Fibroblast of lung (primary cell): ENCODE results near the gene ZNF638. TPM values are rescaled to one million over a fixed set of nuclear protein-coding genes. Genes with fewer than 3 reads are reported as not detected.
A peak's percentile ranks its signal among the peaks of the same experiment; 100 is the strongest.

Source experiments
- DNase-seq, 2 donors: peaks; one replicate each; pipeline versions ENCODE4 v3.0.0 to v3.0.0-alpha.2; 2010; ENCODE audit warnings: low read depth in 2 of 2
- H2AFZ ChIP-seq: 2 replicates; pipeline ENCODE4 v1.5.1; 2012; ENCODE audit warnings: low read length, control low read depth, inconsistent platforms
- H3K27ac ChIP-seq: 2 replicates; pipeline ENCODE4 v1.5.1; 2011; ENCODE audit warnings: low read length, control low read depth; ENCODE audit not compliant: insufficient read depth
- H3K27me3 ChIP-seq: 2 replicates; pipeline ENCODE4 v1.5.1; 2011; ENCODE audit warnings: mild to moderate bottlenecking, low read length; ENCODE audit not compliant: control insufficient read depth, insufficient read depth
- H3K36me3 ChIP-seq: 2 replicates; pipeline ENCODE4 v1.5.1; 2011; ENCODE audit warnings: low read length; ENCODE audit not compliant: control insufficient read depth, insufficient read depth
- H3K4me1 ChIP-seq: 2 replicates; pipeline ENCODE4 v1.5.1; 2011; ENCODE audit warnings: low read length; ENCODE audit not compliant: control insufficient read depth, insufficient read depth; ENCODE audit errors: extremely low read depth
- H3K4me2 ChIP-seq: 2 replicates; pipeline ENCODE4 v1.5.1; 2011; ENCODE audit warnings: low read length, control low read depth; ENCODE audit not compliant: insufficient read depth; ENCODE audit errors: extremely low read depth
- H3K4me3 ChIP-seq, 4 experiments: fragments of 200-600 bp in 1 of 4; sonication (generic) in 1 of 4; replicated peaks in 1 of 4; 2 replicates each; pipeline ENCODE4 v1.5.1; 2011 to 2016; ENCODE audit warnings: low read length in 4 of 4, low read depth in 3 of 4, mild to moderate bottlenecking in 3 of 4, control low read depth in 2 of 4, inconsistent platforms in 1 of 4, mixed read lengths in 1 of 4; ENCODE audit not compliant: insufficient read depth in 1 of 4; ENCODE audit errors: control extremely low read depth in 1 of 4
- H3K79me2 ChIP-seq: 2 replicates; pipeline ENCODE4 v1.5.1; 2012; ENCODE audit warnings: mild to moderate bottlenecking, low read length, inconsistent platforms; ENCODE audit not compliant: control insufficient read depth, insufficient read depth
- H3K9ac ChIP-seq: 2 replicates; pipeline ENCODE4 v1.5.1; 2011; ENCODE audit warnings: mild to moderate bottlenecking, low read length, control low read depth; ENCODE audit not compliant: insufficient read depth
- H3K9me3 ChIP-seq: 2 replicates; pipeline ENCODE4 v1.5.1; 2012; ENCODE audit warnings: low read depth, low read length; ENCODE audit not compliant: control insufficient read depth, insufficient read depth
- H4K20me1 ChIP-seq: 2 replicates; pipeline ENCODE4 v1.5.1; 2011; ENCODE audit warnings: low read length; ENCODE audit not compliant: control insufficient read depth, insufficient read depth; ENCODE audit errors: extremely low read depth
- EZH2 ChIP-seq: IDR thresholded peaks from 2 replicates; pipeline ENCODE4 v1.5.1; 2012; ENCODE audit warnings: low read length, control low read depth, mild to moderate bottlenecking; ENCODE audit errors: missing control alignments
- polyA plus RNA-seq, 2 donors: library from polyadenylated mRNA; depleted of rRNA in 1 of 2; stranded (reverse) in 1 of 2; unstranded in 1 of 2; fragments of >200 nt; gene quantifications; 2 replicates each; pipeline ENCODE4 v1.2.1, GENCODE V29; 2011 to 2012; ENCODE audit warnings: missing spikeins in 1 of 2
- total RNA-seq: library from RNA; depleted of rRNA; stranded (reverse); fragments of >200 nt; gene quantifications from 2 replicates; pipeline ENCODE4 v1.2.1, GENCODE V29; 2014
- TF ChIP-seq, protein P1 (sequence below), 2 donors: IDR thresholded peaks in 1 of 2; conservative IDR thresholded peaks in 1 of 2; 1 replicate in 1 of 2; 2 replicates in 1 of 2; pipeline ENCODE4 v1.5.1; 2011 to 2012; ENCODE audit warnings: low read length in 2 of 2, control low read depth in 1 of 2, inconsistent platforms in 1 of 2, low read depth in 1 of 2, mild to moderate bottlenecking in 1 of 2

Gene ZNF638
- total and polyA plus RNA-seq, 2 donors (not counting 1 experiment from before 2014, with no cell fraction given): 63.8 to 190 TPM

DNA sequence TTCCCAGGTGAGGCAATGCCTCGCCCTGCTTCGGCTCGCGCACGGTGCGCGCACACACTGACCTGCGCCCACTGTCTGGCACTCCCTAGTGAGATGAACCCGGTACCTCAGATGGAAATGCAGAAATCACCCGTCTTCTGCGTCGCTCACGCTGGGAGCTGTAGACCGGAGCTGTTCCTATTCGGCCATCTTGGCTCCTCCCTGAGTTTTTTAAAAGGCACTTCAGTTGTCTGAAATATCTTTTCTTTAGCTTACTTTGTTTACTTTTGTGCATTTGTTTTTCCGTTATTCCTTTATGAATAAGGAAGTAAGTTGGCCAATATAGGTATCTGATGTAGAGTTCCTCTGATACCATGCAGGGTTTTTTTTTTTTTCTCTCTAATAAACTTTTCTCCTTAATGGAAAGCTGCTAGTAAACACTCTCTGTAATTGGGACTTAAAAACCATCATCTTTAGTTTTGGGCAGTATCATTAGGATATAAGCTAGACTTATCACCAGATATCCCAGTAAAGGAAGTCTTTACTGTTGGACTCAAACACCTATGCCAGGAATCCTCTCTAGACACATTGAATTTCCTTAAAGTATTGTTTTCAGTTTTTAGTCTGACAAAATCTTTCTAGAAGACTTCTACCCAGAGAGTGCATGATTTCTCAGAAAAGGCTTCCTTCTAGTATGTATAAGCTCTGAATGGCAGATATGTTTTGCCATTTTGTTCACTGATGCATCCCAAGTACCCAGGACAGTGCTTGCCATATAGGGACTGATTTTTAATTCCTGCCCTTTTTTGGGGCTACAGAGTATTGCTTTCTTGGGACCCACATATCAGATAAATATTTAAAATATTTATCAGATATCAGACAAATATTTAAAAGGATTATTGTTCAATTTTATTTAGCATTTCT, 86.0 kb downstream of the ZNF638 start:
- H3K4me1 ChIP-seq: no peaks in the 10 kb centered on the region
- no peaks in the 10 kb centered on the region for H3K79me2 ChIP-seq
- H3K36me3 ChIP-seq: no peaks in the 10 kb centered on the region
- no peak overlapping the region for H3K9ac ChIP-seq
- no peak overlapping the region for H3K4me2 ChIP-seq
- TF ChIP-seq, protein P1, sequence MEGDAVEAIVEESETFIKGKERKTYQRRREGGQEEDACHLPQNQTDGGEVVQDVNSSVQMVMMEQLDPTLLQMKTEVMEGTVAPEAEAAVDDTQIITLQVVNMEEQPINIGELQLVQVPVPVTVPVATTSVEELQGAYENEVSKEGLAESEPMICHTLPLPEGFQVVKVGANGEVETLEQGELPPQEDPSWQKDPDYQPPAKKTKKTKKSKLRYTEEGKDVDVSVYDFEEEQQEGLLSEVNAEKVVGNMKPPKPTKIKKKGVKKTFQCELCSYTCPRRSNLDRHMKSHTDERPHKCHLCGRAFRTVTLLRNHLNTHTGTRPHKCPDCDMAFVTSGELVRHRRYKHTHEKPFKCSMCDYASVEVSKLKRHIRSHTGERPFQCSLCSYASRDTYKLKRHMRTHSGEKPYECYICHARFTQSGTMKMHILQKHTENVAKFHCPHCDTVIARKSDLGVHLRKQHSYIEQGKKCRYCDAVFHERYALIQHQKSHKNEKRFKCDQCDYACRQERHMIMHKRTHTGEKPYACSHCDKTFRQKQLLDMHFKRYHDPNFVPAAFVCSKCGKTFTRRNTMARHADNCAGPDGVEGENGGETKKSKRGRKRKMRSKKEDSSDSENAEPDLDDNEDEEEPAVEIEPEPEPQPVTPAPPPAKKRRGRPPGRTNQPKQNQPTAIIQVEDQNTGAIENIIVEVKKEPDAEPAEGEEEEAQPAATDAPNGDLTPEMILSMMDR (conservative IDR thresholded peaks at IDR 0.05 in 1 of 2, IDR thresholded peaks at IDR 0.05 in 1 of 2; ENCODE audit: low read depth in 1 of 2, low read length in 2 of 2): no peak
- no peak for TF ChIP-seq EZH2
- H3K27me3 ChIP-seq: no peaks in the 10 kb centered on the region
- H3K9me3 ChIP-seq: no peaks in the 10 kb centered on the region
- H4K20me1 ChIP-seq: no peaks in the 10 kb centered on the region
- DNase-seq: no peak
- no peak overlapping the region for H3K27ac ChIP-seq
- H2AFZ ChIP-seq: no peak overlapping the region
- H3K4me3 ChIP-seq: peak overlapping the region in 1 of 4 experiments; percentile 40

DNA sequence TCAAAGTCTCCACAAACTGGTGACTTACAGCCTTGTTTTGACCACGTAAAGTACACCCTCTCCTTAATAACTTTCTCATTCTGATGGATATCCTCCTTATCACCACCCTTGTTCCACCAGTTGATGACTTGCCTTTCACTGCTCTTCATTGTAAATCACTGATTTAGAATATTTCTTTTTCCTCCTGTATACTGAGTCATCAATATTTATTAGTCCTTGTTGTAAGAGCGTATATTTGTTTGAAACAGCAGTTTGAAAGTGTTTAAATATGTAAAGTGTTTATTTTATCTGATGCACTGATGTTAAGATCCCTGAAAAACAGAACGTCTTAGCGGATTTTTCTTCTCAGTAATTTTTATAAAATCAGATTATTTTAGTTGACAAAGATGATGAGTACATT, 87.6 kb downstream of the ZNF638 start:
- no peaks in the 10 kb centered on the region for H3K36me3 ChIP-seq

DNA sequence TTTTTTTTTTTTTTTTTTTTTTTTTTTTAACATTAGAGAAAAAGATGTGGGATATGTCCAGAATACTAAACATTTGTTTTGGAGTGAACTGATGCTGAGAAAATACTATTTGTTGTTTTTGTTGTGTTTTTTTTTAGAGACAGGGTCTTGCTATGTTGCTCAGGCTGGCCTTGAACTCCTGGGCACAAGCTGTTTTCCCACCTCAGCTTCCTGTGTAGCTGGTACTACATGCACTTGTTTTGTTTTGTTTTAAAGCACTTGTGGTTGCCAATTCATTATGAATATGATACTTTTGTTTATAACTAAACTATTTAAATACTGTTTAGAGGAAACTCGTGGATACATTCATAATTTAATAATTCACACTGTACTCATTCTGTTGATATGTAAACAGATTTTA, 88.4 kb downstream of the ZNF638 start:
- Histone ChIP-seq H3K9me3 (no peaks in the 10 kb centered on the region), H3K9ac (no peak overlapping the region), H3K27ac (no peak overlapping the region), H2AFZ (no peak overlapping the region), H3K4me2 (no peak overlapping the region), H3K4me1 (no peaks in the 10 kb centered on the region), H3K36me3 (no peaks in the 10 kb centered on the region), H3K4me3 (no peak overlapping the region), H3K27me3 (no peaks in the 10 kb centered on the region), H4K20me1 (no peaks in the 10 kb centered on the region), H3K79me2 (no peaks in the 10 kb centered on the region)
- TF ChIP-seq EZH2: no peak
- TF ChIP-seq, protein P1 (conservative IDR thresholded peaks at IDR 0.05 in 1 of 2, IDR thresholded peaks at IDR 0.05 in 1 of 2; ENCODE audit: low read depth in 1 of 2, low read length in 2 of 2): no peak
- DNase-seq: no peak

More for the DNA sequence above, 87.6 kb downstream of the ZNF638 start:
- no peak overlapping the region for H3K27ac ChIP-seq
- H3K9me3 ChIP-seq: no peaks in the 10 kb centered on the region
- no peak overlapping the region for H3K4me2 ChIP-seq
- H3K4me1 ChIP-seq: no peaks in the 10 kb centered on the region
- no peak overlapping the region for H3K4me3 ChIP-seq
- no peak overlapping the region for H3K9ac ChIP-seq
- no peaks in the 10 kb centered on the region for H4K20me1 ChIP-seq
- no peak overlapping the region for H2AFZ ChIP-seq
- no peaks in the 10 kb centered on the region for H3K27me3 ChIP-seq
- no peaks in the 10 kb centered on the region for H3K79me2 ChIP-seq
- no peak for DNase-seq
- TF ChIP-seq EZH2: no peak
- TF ChIP-seq, protein P1 (conservative IDR thresholded peaks at IDR 0.05 in 1 of 2, IDR thresholded peaks at IDR 0.05 in 1 of 2; ENCODE audit: low read depth in 1 of 2, low read length in 2 of 2): no peak
